Neural cell (in vitro differentiated cells): Measurements from ENCODE around the gene CDKAL1. TPM values are rescaled to one million over a fixed set of nuclear protein-coding genes. Genes with fewer than 3 reads are reported as not detected.
"Not testable (repeated sequence)": the region's sequence is repeated elsewhere in the genome, so short reads cannot be mapped to it uniquely, and the experiment has no call there.

Experiments used
- H2AFZ ChIP-seq: fragments of 200-600, 300-800 bp; sonication (generic), shearing (Covaris generic); 2 replicates; pipeline ENCODE4 v1.6.0; 2014; ENCODE audit warnings: low read depth, mild to moderate bottlenecking, antibody characterized with exemption, low read length, moderate library complexity
- H3F3A ChIP-seq: fragments of 200-600 bp; shearing (Covaris generic); 2 replicates; pipeline ENCODE4 v1.6.1; 2016; ENCODE audit warnings: mild to moderate bottlenecking, moderate library complexity, mixed read lengths, antibody characterized with exemption, low read length; ENCODE audit not compliant: insufficient read depth, poor library complexity, severe bottlenecking
- H3K27ac ChIP-seq: fragments of 200-600, 300-800 bp; sonication (generic), shearing (Covaris generic); 2 replicates; pipeline ENCODE4 v1.5.1; 2014; ENCODE audit warnings: mild to moderate bottlenecking, low read length, moderate library complexity
- H3K27me3 ChIP-seq: fragments of 300-800, 200-600 bp; sonication (generic), shearing (Covaris generic); 2 replicates; pipeline ENCODE4 v1.6.0; 2014; ENCODE audit warnings: mild to moderate bottlenecking, low read depth, low read length, moderate library complexity; ENCODE audit not compliant: insufficient read depth
- H3K36me3 ChIP-seq: fragments of 300-800, 200-600 bp; sonication (generic), shearing (Covaris generic); 2 replicates; pipeline ENCODE4 v1.5.1; 2014; ENCODE audit warnings: mild to moderate bottlenecking, antibody characterized with exemption, low read length, moderate library complexity; ENCODE audit not compliant: insufficient read depth
- H3K4me2 ChIP-seq: fragments of 300-800, 200-600 bp; sonication (generic), shearing (Covaris generic); 2 replicates; pipeline ENCODE4 v1.6.0; 2014; ENCODE audit warnings: mild to moderate bottlenecking, low read length
- H3K4me3 ChIP-seq: fragments of 300-800, 200-600 bp; sonication (generic), shearing (Covaris generic); 2 replicates; pipeline ENCODE4 v1.5.1; 2014; ENCODE audit warnings: mild to moderate bottlenecking, low read length, moderate library complexity
- H3K79me2 ChIP-seq: fragments of 200-600 bp; shearing (Covaris generic); replicated peaks from 2 replicates; pipeline ENCODE4 v1.6.0; 2014; ENCODE audit warnings: mild to moderate bottlenecking, low read length, moderate library complexity; ENCODE audit not compliant: insufficient read depth
- H3K9ac ChIP-seq: fragments of 300-800, 200-600 bp; sonication (generic), shearing (Covaris generic); 2 replicates; pipeline ENCODE4 v1.6.1; 2016; ENCODE audit warnings: mild to moderate bottlenecking, low read length, mixed read lengths
- H3K9me2 ChIP-seq: fragments of 200-600 bp; shearing (Covaris generic); 2 replicates; pipeline ENCODE4 v1.6.1; 2016; ENCODE audit warnings: mild to moderate bottlenecking, low read length, mixed read lengths; ENCODE audit not compliant: insufficient read depth
- H3K9me3 ChIP-seq: fragments of 200-600, 300-800 bp; sonication (generic), shearing (Covaris generic); 2 replicates; pipeline ENCODE4 v1.6.1; 2016; ENCODE audit warnings: mild to moderate bottlenecking, mixed run types, low read length, moderate library complexity, mixed read lengths
- H4K20me1 ChIP-seq: fragments of 200-600 bp; shearing (Covaris generic); 2 replicates; pipeline ENCODE4 v1.6.1; 2016; ENCODE audit warnings: mild to moderate bottlenecking, mixed run types; ENCODE audit not compliant: insufficient read depth
- CTCF ChIP-seq: fragments of 450-650 bp; IDR thresholded peaks from 2 replicates; pipeline ENCODE4 v1.5.1; 2014; ENCODE audit warnings: antibody characterized with exemption, mild to moderate bottlenecking, moderate library complexity; ENCODE audit not compliant: poor library complexity, severe bottlenecking
- EP300 ChIP-seq: fragments of 450-650 bp; conservative IDR thresholded peaks from 2 replicates; pipeline ENCODE4 v1.6.1; 2014; ENCODE audit warnings: antibody characterized with exemption, mild to moderate bottlenecking, moderate library complexity; ENCODE audit not compliant: poor library complexity, severe bottlenecking
- EZH2 ChIP-seq: fragments of 200-600, 300-800 bp; shearing (Covaris generic), sonication (generic); IDR thresholded peaks from 2 replicates; pipeline ENCODE4 v1.6.1; 2014; ENCODE audit warnings: antibody characterized with exemption, low read length, borderline replicate concordance, mild to moderate bottlenecking; ENCODE audit not compliant: insufficient read depth, poor library complexity, severe bottlenecking
- MXI1 ChIP-seq: fragments of 450-650 bp; conservative IDR thresholded peaks from 2 replicates; pipeline ENCODE4 v1.6.1; 2014; ENCODE audit warnings: antibody characterized with exemption, mild to moderate bottlenecking; ENCODE audit not compliant: poor library complexity, severe bottlenecking
- POLR2AphosphoS5 ChIP-seq: IDR thresholded peaks from 2 replicates; pipeline ENCODE4 v1.6.1; 2012
- RAD21 ChIP-seq: fragments of 450-650 bp; conservative IDR thresholded peaks from 2 replicates; pipeline ENCODE4 v1.6.1; 2014; ENCODE audit warnings: antibody characterized with exemption, mild to moderate bottlenecking, moderate library complexity
- REST ChIP-seq: IDR thresholded peaks from 2 replicates; pipeline ENCODE4 v1.6.1; 2012; ENCODE audit warnings: borderline replicate concordance
- SMC3 ChIP-seq: fragments of 450-650 bp; conservative IDR thresholded peaks from 2 replicates; pipeline ENCODE4 v1.6.1; 2014; ENCODE audit warnings: antibody characterized with exemption, mild to moderate bottlenecking, moderate library complexity; ENCODE audit not compliant: poor library complexity
- TAF1 ChIP-seq: IDR thresholded peaks from 2 replicates; pipeline ENCODE4 v1.6.1; 2012; ENCODE audit warnings: low read depth
- polyA plus RNA-seq: library from polyadenylated mRNA; depleted of rRNA; stranded (reverse); fragments of >200 nt; gene quantifications from 2 replicates; pipeline ENCODE4 v1.2.3, GENCODE V29; 2014

The CDKAL1 gene
- polyA plus RNA-seq, 1 donor from 2014 or later = 10.7 TPM

GRCh38 chr6:20756584-20757147 lies 222.4 kb downstream of the CDKAL1 start:
- H4K20me1 ChIP-seq, H3K9me3 ChIP-seq, H3K27ac ChIP-seq, H3K4me3 ChIP-seq, H3K36me3 ChIP-seq, H3K4me2 ChIP-seq, H2AFZ ChIP-seq, H3K9me2 ChIP-seq, H3F3A ChIP-seq, H3K27me3 ChIP-seq, H3K9ac ChIP-seq, H3K79me2 ChIP-seq: not testable (repeated sequence)

- Histone ChIP-seq H3K36me3 (no peaks in the 10 kb centered on the region), H3K27ac (no peak overlapping the region), H2AFZ (no peak overlapping the region), H3K9ac (no peak overlapping the region), H4K20me1 (no peaks in the 10 kb centered on the region), H3K4me2 (no peak overlapping the region), H3K4me3 (no peak overlapping the region), H3F3A (no peaks in the 10 kb centered on the region), H3K79me2 (no peaks in the 10 kb centered on the region), H3K27me3 (no peaks in the 10 kb centered on the region), H3K9me2 (no peaks in the 10 kb centered on the region), H3K9me3 (no peaks in the 10 kb centered on the region)
- TF ChIP-seq EZH2 = no peak
- no peak for TF ChIP-seq MXI1
- no peak for TF ChIP-seq SMC3
- no peak for TF ChIP-seq RAD21
- no peak for TF ChIP-seq TAF1
- no peak for TF ChIP-seq EP300
- TF ChIP-seq REST = no peak
- no peak for TF ChIP-seq CTCF
- TF ChIP-seq POLR2AphosphoS5 = no peak
These were observed 223.5 kb downstream of the CDKAL1 start for GRCh38 chr6:20757761-20758160.

GRCh38 chr6:20763296-20763695 lies 229.0 kb downstream of the CDKAL1 start:
- Histone ChIP-seq H3K9ac (no peak overlapping the region), H3F3A (no peaks in the 10 kb centered on the region), H3K27ac (no peak overlapping the region), H2AFZ (no peak overlapping the region), H3K79me2 (no peaks in the 10 kb centered on the region), H3K27me3 (no peaks in the 10 kb centered on the region), H3K36me3 (no peaks in the 10 kb centered on the region), H3K9me3 (no peaks in the 10 kb centered on the region), H3K9me2 (no peaks in the 10 kb centered on the region), H3K4me2 (no peak overlapping the region), H3K4me3 (no peak overlapping the region), H4K20me1 (no peaks in the 10 kb centered on the region)
- TF ChIP-seq EZH2 = no peak
- no peak for TF ChIP-seq EP300
- no peak for TF ChIP-seq TAF1
- TF ChIP-seq POLR2AphosphoS5 = no peak
- TF ChIP-seq REST = no peak
- TF ChIP-seq MXI1 = no peak
- no peak for TF ChIP-seq SMC3
- no peak for TF ChIP-seq RAD21
- no peak for TF ChIP-seq CTCF
